ENCODE results near the gene SH3BP1.

Gene SH3BP1

GRCh38 chr22:37625737-37626136, 13.7 kb upstream of the SH3BP1 start:
- TF ChIP-seq NFIC (IDR thresholded peaks at IDR 0.05) = no peak
- no peak for TF ChIP-seq CREB1 (IDR thresholded peaks at IDR 0.05; ENCODE audit: low read depth)
- TF ChIP-seq TAF1 (IDR thresholded peaks at IDR 0.05; ENCODE audit: low read depth) = no peak
- TF ChIP-seq FOXM1 (IDR thresholded peaks at IDR 0.05; ENCODE audit: borderline replicate concordance, low read depth) = no peak

DNA sequence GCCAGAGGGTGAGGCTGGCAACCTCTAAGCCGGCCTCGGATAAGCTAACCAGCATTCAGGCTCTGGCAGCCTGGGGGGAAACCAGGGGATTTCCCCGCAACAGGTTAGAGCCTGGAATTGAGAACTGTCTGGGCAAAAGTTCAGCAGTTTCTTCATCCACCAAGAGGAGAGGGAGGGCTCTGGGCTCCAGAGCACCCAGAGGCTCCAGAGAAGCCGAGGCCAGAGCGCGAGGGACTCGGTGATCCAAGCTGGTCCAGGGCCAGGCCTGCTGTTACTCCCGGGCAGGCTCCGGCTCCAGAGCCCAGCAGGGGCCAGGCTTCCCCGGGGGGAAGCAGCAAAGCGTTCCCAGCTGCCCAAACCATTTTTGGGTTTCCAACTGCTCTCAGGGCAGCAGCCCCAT, 13.3 kb upstream of the SH3BP1 start:
- TF ChIP-seq TEAD4 (IDR thresholded peaks at IDR 0.05) (no peak), NFIC (IDR thresholded peaks at IDR 0.05) (peak; percentile 48; the same call in 1 of the 2 replicates), TCF12 (IDR thresholded peaks at IDR 0.05; ENCODE audit: low read depth) (0 out of 2 replicates have a peak, but pooled peaks have one; percentile 15)

GRCh38 chr22:37626556-37627075, 12.9 kb upstream of the SH3BP1 start:
- TF ChIP-seq TCF12 (IDR thresholded peaks at IDR 0.05; ENCODE audit: low read depth) = no peak
- no peak for TF ChIP-seq CEBPB (IDR thresholded peaks at IDR 0.05)
- TF ChIP-seq NFIC (IDR thresholded peaks at IDR 0.05) = no peak
- TF ChIP-seq MAX (IDR thresholded peaks at IDR 0.05) = no peak
- TF ChIP-seq EGR1 (IDR thresholded peaks at IDR 0.05) = no peak

GRCh38 chr22:37627121-37627520, 12.3 kb upstream of the SH3BP1 start:
- TF ChIP-seq FOXM1 (IDR thresholded peaks at IDR 0.05; ENCODE audit: borderline replicate concordance, low read depth) (no peak), RAD21 (IDR thresholded peaks at IDR 0.05; ENCODE audit: low read depth) (no peak), TCF12 (IDR thresholded peaks at IDR 0.05; ENCODE audit: low read depth) (no peak), MAX (IDR thresholded peaks at IDR 0.05) (no peak), EGR1 (IDR thresholded peaks at IDR 0.05) (no peak), YY1 (IDR thresholded peaks at IDR 0.05; ENCODE audit: low read depth) (no peak), TEAD4 (IDR thresholded peaks at IDR 0.05) (no peak), ZBTB7A (IDR thresholded peaks at IDR 0.05; ENCODE audit: low read depth) (no peak), CREB1 (IDR thresholded peaks at IDR 0.05; ENCODE audit: low read depth) (no peak), NFIC (IDR thresholded peaks at IDR 0.05) (no peak), TAF1 (IDR thresholded peaks at IDR 0.05; ENCODE audit: low read depth) (no peak), CEBPB (IDR thresholded peaks at IDR 0.05) (no peak)
- TF ChIP-seq, protein P1, sequence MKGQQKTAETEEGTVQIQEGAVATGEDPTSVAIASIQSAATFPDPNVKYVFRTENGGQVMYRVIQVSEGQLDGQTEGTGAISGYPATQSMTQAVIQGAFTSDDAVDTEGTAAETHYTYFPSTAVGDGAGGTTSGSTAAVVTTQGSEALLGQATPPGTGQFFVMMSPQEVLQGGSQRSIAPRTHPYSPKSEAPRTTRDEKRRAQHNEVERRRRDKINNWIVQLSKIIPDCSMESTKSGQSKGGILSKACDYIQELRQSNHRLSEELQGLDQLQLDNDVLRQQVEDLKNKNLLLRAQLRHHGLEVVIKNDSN (IDR thresholded peaks at IDR 0.05) = no peak

GRCh38 chr22:37627545-37627944, 11.9 kb upstream of the SH3BP1 start:
- TF ChIP-seq TAF1 (IDR thresholded peaks at IDR 0.05; ENCODE audit: low read depth) = no peak
- no peak for TF ChIP-seq CEBPB (IDR thresholded peaks at IDR 0.05)
- no peak for TF ChIP-seq EP300 (IDR thresholded peaks at IDR 0.05; ENCODE audit: borderline replicate concordance)
- no peak for TF ChIP-seq RAD21 (IDR thresholded peaks at IDR 0.05; ENCODE audit: low read depth)
- TF ChIP-seq FOXM1 (IDR thresholded peaks at IDR 0.05; ENCODE audit: borderline replicate concordance, low read depth) = no peak
- no peak for TF ChIP-seq NFIC (IDR thresholded peaks at IDR 0.05)
- no peak for TF ChIP-seq EGR1 (IDR thresholded peaks at IDR 0.05)
- TF ChIP-seq, protein P1 (IDR thresholded peaks at IDR 0.05) = no peak
- no peak for TF ChIP-seq MAX (IDR thresholded peaks at IDR 0.05)

DNA sequence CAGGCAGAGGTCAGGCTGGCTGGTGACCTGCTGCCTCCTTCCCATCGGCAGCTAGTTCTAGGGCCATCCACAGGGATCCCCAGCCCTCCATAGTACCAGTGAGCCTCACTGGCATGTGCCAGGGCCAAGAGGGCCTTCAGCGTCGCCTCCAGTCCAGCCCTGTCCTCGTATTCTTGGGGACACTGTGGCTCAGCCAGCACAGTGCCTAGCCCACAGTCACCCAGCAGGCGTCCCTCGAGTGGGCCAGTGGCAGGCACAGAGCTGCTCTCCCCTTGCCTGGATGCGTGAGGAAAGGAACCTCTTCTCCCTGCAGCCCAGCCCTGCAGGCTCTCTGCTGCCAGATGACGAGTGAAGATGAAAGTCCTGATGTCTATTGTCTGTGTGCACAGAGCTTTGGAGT, 10.6 kb upstream of the SH3BP1 start:
- no peak for TF ChIP-seq EP300 (IDR thresholded peaks at IDR 0.05; ENCODE audit: borderline replicate concordance)
- no peak for TF ChIP-seq TAF1 (IDR thresholded peaks at IDR 0.05; ENCODE audit: low read depth)

GRCh38 chr22:37629928-37630327, 9.5 kb upstream of the SH3BP1 start:
- no peak for TF ChIP-seq MAX (IDR thresholded peaks at IDR 0.05)
- no peak for TF ChIP-seq CREB1 (IDR thresholded peaks at IDR 0.05; ENCODE audit: low read depth)
- TF ChIP-seq TAF1 (IDR thresholded peaks at IDR 0.05; ENCODE audit: low read depth) = no peak
- no peak for TF ChIP-seq FOXM1 (IDR thresholded peaks at IDR 0.05; ENCODE audit: borderline replicate concordance, low read depth)
- no peak for TF ChIP-seq TCF12 (IDR thresholded peaks at IDR 0.05; ENCODE audit: low read depth)
- TF ChIP-seq, protein P1 (IDR thresholded peaks at IDR 0.05) = no peak
- TF ChIP-seq CEBPB (IDR thresholded peaks at IDR 0.05) = no peak
- no peak for TF ChIP-seq EGR1 (IDR thresholded peaks at IDR 0.05)

- TF ChIP-seq TEAD4 (IDR thresholded peaks at IDR 0.05) (no peak), EGR1 (IDR thresholded peaks at IDR 0.05) (no peak), YY1 (IDR thresholded peaks at IDR 0.05; ENCODE audit: low read depth) (no peak), FOXM1 (IDR thresholded peaks at IDR 0.05; ENCODE audit: borderline replicate concordance, low read depth) (no peak), CEBPB (IDR thresholded peaks at IDR 0.05) (no peak), CREB1 (IDR thresholded peaks at IDR 0.05; ENCODE audit: low read depth) (no peak), ZBTB7A (IDR thresholded peaks at IDR 0.05; ENCODE audit: low read depth) (no peak), NFIC (IDR thresholded peaks at IDR 0.05) (no peak), RAD21 (IDR thresholded peaks at IDR 0.05; ENCODE audit: low read depth) (no peak), MAX (IDR thresholded peaks at IDR 0.05) (no peak), TCF12 (IDR thresholded peaks at IDR 0.05; ENCODE audit: low read depth) (no peak)
Observed at GRCh38 chr22:37630839-37631435, 8.5 kb upstream of the SH3BP1 start.

All from Ishikawa (cell line).